SK-N-SH (cell line): ENCODE results near the gene EFNB2.

Source experiments
- POLR2AphosphoS5 ChIP-seq: IDR thresholded peaks from 2 replicates; pipeline ENCODE4 v1.6.1; 2012; ENCODE audit warnings: low read depth, low read length
- ZBTB33 ChIP-seq: IDR thresholded peaks from 2 replicates; pipeline ENCODE4 v1.4.0; 2012; ENCODE audit warnings: low read depth, borderline replicate concordance

GRCh38 chr13:106493533-106494220, 41.8 kb downstream of the EFNB2 start:
- TF ChIP-seq ZBTB33 = no peak
- TF ChIP-seq POLR2AphosphoS5 = no peak
